ENCODE data around the gene SRF.

- TF ChIP-seq CTCF (IDR thresholded peaks at IDR 0.05; ENCODE audit: poor library complexity) = peak; percentile 11
- TF ChIP-seq EZH2 (IDR thresholded peaks at IDR 0.05; ENCODE audit: borderline replicate concordance) = no peak
These were observed 40.9 kb downstream of the SRF start for GRCh38 chr6:43211955-43212354.
